HT-29 (cell line): Measurements from ENCODE around the gene TPGS2. TPM values are rescaled to one million over a fixed set of nuclear protein-coding genes. Genes with fewer than 3 reads are reported as not detected.
"Not testable (repeated sequence)": the region's sequence is repeated elsewhere in the genome, so short reads cannot be mapped to it uniquely, and the experiment has no call there.

Experiments used
- DNase-seq: peaks from one replicate; pipeline ENCODE4 v3.0.0-alpha.2; 2015; ENCODE audit warnings: low spot score
- total RNA-seq: library from RNA; depleted of rRNA; stranded (reverse); fragments of >200 nt; shearing (Covaris generic); gene quantifications from 2 replicates; pipeline ENCODE4 v1.2.3, GENCODE V29; 2014

TPGS2 gene
- total RNA-seq, 1 experiment from 2014 or later, result 88.2 TPM

GRCh38 chr18:36776650-36777049 lies 52.2 kb downstream of the TPGS2 start:
- DNase-seq, result no peak

- no peak for DNase-seq
Observed at GRCh38 chr18:36775396-36775795, 53.4 kb downstream of the TPGS2 start.

GRCh38 chr18:36772241-36772723 lies 56.5 kb downstream of the TPGS2 start:
- no peak for DNase-seq

- no peak for DNase-seq
Observed at GRCh38 chr18:36771245-36771644, 57.6 kb downstream of the TPGS2 start.

- DNase-seq, result no peak
Observed at GRCh38 chr18:36770315-36770946, 58.4 kb downstream of the TPGS2 start.

GRCh38 chr18:36769611-36770314 lies 59.0 kb downstream of the TPGS2 start:
- peak; percentile 12 for DNase-seq

- DNase-seq, result no peak
Observed at GRCh38 chr18:36769172-36769571, 59.6 kb downstream of the TPGS2 start.

GRCh38 chr18:36766836-36767235 lies 62.0 kb downstream of the TPGS2 start:
- DNase-seq, result no peak

- not testable (repeated sequence) for DNase-seq
Observed at GRCh38 chr18:36762965-36763364, 65.8 kb downstream of the TPGS2 start.

GRCh38 chr18:36762074-36762473 lies 66.7 kb downstream of the TPGS2 start:
- no peak for DNase-seq

- DNase-seq, result no peak
Observed at GRCh38 chr18:36761186-36761698, 67.6 kb downstream of the TPGS2 start.

- no peak for DNase-seq
Observed at GRCh38 chr18:36760598-36760997, 68.2 kb downstream of the TPGS2 start.

- no peak for DNase-seq
Observed at GRCh38 chr18:36759167-36759776, 69.5 kb downstream of the TPGS2 start.

GRCh38 chr18:36758623-36759022 lies 70.2 kb downstream of the TPGS2 start:
- no peak for DNase-seq

GRCh38 chr18:36757991-36758390 lies 70.8 kb downstream of the TPGS2 start:
- DNase-seq, result no peak

- DNase-seq, result peak; percentile 52
Observed at GRCh38 chr18:36757081-36757480, 71.7 kb downstream of the TPGS2 start.

GRCh38 chr18:36756242-36756641 lies 72.6 kb downstream of the TPGS2 start:
- no peak for DNase-seq

- no peak for DNase-seq
Observed at GRCh38 chr18:36752929-36753865, 75.6 kb downstream of the TPGS2 start.

- no peak for DNase-seq
Observed at GRCh38 chr18:36745219-36745975, 83.4 kb downstream of the TPGS2 start.

GRCh38 chr18:36744261-36744876 lies 84.4 kb downstream of the TPGS2 start:
- no peak for DNase-seq
